ENCODE data around the gene DHX29. TPM values are rescaled to one million over a fixed set of nuclear protein-coding genes. Genes with fewer than 3 reads are reported as not detected.

The DHX29 gene
- total RNA-seq, 1 experiment from 2014 or later = 30.3 TPM

DNA sequence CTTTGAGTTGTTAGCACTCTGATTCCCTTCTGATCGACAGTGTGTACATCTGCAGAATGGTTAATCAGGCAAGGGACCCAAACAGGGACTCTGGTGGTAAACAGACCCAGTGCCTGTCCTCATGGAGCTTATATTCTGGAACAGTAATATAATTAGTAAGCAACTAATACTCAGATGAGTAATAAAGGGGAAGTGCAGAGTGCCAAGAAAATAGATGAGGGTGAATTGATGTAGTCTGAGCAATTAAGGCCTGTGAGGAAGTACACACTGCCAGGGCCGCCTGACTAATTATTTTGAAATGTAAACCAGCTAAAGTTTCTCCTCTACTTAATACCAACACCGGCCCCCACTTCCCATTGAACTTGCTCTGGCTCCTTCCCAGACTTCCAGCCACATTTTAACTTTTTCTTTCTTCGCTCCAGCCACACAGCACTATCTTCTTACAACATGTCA, 4.2 kb downstream of the DHX29 start:
- Histone ChIP-seq H4K20me1 (ENCODE audit: control insufficient read depth, insufficient read depth, insufficient read length) (no peaks in the 10 kb centered on the region), H3K4me2 (ENCODE audit: insufficient read depth, insufficient read length, low read length) (no peak overlapping the region), H3K14ac (ENCODE audit: insufficient read depth, low read length) (no peak overlapping the region), H3K18ac (ENCODE audit: insufficient read length, low read depth, low read length) (no peak overlapping the region), H3K23ac (ENCODE audit: insufficient read length, low read depth, low read length) (no peak overlapping the region), H3K79me1 (ENCODE audit: insufficient read depth, low read depth, low read length, poor library complexity, severe bottlenecking) (peaks cover 3% of the 10 kb centered on the region), H4K91ac (ENCODE audit: insufficient read length, low read depth, low read length) (no peak overlapping the region), H2BK12ac (ENCODE audit: insufficient read length, low read depth, low read length) (no peak overlapping the region), H3K27me3 (ENCODE audit: insufficient read depth, low read length) (no peaks in the 10 kb centered on the region), H3T11ph (ENCODE audit: low read length) (no peak overlapping the region), H3K4me1 (ENCODE audit: insufficient read depth, low read length) (peaks cover 2% of the 10 kb centered on the region; the same call in 1 of the 2 replicates), H3K23me2 (ENCODE audit: insufficient read length, low read depth, low read length, poor library complexity, severe bottlenecking) (peaks cover 3% of the 10 kb centered on the region), H4K8ac (replicated peaks; ENCODE audit: insufficient read length, low read depth, low read length) (no peak overlapping the region), H3K9me3 (ENCODE audit: control insufficient read depth, low read depth, low read length) (no peaks in the 10 kb centered on the region), H2AK5ac (ENCODE audit: insufficient read length, low read length) (no peak overlapping the region), H2BK15ac (ENCODE audit: low read depth, low read length) (no peak overlapping the region), H3K9ac (ENCODE audit: extremely low read depth, insufficient read length, low read length) (no peak overlapping the region), H3K79me2 (ENCODE audit: insufficient read depth, low read length) (peaks cover 14% of the 10 kb centered on the region; the same call in 1 of the 2 replicates), H3K27ac (ENCODE audit: insufficient read length, low read depth, low read length) (no peak overlapping the region), H3K4ac (ENCODE audit: low read depth, low read length) (no peak overlapping the region), H2AFZ (ENCODE audit: low read length) (no peak overlapping the region), H3K56ac (ENCODE audit: insufficient read length, low read depth, low read length) (no peak overlapping the region), H2BK5ac (ENCODE audit: insufficient read length, low read length) (no peak overlapping the region), H4K5ac (ENCODE audit: insufficient read length, low read depth, low read length) (no peak overlapping the region), H2BK120ac (ENCODE audit: low read depth, low read length, poor library complexity, severe bottlenecking) (no peak overlapping the region), H2BK20ac (ENCODE audit: low read depth, low read length, poor library complexity, severe bottlenecking) (no peak overlapping the region)
- no peak overlapping the region for H3K4me3 Mint-ChIP-seq
- TF ChIP-seq, protein P1, sequence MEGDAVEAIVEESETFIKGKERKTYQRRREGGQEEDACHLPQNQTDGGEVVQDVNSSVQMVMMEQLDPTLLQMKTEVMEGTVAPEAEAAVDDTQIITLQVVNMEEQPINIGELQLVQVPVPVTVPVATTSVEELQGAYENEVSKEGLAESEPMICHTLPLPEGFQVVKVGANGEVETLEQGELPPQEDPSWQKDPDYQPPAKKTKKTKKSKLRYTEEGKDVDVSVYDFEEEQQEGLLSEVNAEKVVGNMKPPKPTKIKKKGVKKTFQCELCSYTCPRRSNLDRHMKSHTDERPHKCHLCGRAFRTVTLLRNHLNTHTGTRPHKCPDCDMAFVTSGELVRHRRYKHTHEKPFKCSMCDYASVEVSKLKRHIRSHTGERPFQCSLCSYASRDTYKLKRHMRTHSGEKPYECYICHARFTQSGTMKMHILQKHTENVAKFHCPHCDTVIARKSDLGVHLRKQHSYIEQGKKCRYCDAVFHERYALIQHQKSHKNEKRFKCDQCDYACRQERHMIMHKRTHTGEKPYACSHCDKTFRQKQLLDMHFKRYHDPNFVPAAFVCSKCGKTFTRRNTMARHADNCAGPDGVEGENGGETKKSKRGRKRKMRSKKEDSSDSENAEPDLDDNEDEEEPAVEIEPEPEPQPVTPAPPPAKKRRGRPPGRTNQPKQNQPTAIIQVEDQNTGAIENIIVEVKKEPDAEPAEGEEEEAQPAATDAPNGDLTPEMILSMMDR (conservative IDR thresholded peaks at IDR 0.05) = no peak
- DNase-seq = no peak
- H3K4me1 Mint-ChIP-seq = peaks cover 4 to 5% of the 10 kb centered on the region in 2 experiments
- peaks cover 3% of the 10 kb centered on the region in 2 experiments; a peak in 3 of 5 replicates for H3K9me3 Mint-ChIP-seq
- H3K36me3 Mint-ChIP-seq (ENCODE audit: insufficient read depth in 1 of 3, low read depth in 3 of 3) = peaks cover 8 to 19% (median 12%) of the 10 kb centered on the region in 3 experiments; a peak in 6 of 7 replicates
- peak overlapping the region in 1 of 3 experiments; percentile 35; a peak in 2 of 7 replicates for H3K27ac Mint-ChIP-seq
- WGBS (ENCODE audit: extremely low coverage, insufficient read length, low lambda C conversion rate) = no CpG with 5 or more reads among the region's 4 CpGs
- no peaks in the 10 kb centered on the region for H3K27me3 Mint-ChIP-seq (ENCODE audit: low read depth)

All from H9 (cell line).